ENCODE results near the gene TLDC2. TPM values are rescaled to one million over a fixed set of nuclear protein-coding genes. Genes with fewer than 3 reads are reported as not detected.
"Not testable (repeated sequence)": the region's sequence is repeated elsewhere in the genome, so short reads cannot be mapped to it uniquely, and the experiment has no call there.

Gene TLDC2
- total RNA-seq, 1 donor from 2014 or later = not detected

DNA sequence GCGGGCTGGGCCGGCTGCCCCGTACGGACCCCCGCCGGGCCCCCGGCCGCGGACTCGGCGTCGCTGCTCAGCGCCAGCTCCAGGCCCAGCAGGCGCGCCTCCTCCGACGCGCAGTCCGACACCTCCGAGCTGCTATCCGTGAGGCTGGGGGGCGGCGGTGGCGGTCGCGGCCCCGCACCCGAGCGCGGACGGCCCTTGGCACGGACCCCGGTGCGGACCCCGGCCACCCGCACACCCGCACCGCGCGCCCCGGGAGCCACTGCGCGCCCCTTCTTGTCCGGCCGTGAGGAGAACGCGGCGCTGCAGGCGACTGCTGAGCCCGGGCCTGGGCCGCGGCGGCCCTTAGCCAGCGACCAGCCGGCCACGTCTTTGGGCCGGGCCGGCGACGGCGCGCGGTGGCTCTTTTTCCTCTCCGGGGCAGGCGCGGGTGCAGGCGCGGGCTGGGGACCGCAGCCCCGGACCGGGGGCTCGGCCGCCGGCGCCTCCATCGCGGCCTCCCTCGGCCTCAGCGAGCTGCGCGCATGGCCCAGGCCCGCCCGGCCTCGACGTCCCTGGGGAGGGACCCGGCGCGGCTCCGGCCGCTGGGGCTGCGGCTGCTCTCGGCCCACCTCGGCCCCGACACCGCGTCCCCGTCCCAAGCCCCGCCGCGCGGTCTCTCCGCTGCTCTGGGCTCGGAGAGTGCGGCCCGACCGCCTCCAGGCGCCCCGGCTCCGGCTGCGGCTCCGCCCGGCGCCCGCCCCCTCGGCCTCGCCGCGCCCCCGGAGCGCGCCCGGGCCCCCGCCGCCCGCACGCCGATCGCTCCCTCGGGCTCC, 12.9 kb upstream of the TLDC2 start:
- ATAC-seq = no peak
- intact Hi-C loops (cut with DNase I) = loop anchor here (2.0 to 10.0 kb wide), 4 partner anchors 32 to 258 kb away; partner anchors contain the start of gene RAB5IF
- DNase-seq (ENCODE audit: missing footprints) = peak; percentile 78

DNA sequence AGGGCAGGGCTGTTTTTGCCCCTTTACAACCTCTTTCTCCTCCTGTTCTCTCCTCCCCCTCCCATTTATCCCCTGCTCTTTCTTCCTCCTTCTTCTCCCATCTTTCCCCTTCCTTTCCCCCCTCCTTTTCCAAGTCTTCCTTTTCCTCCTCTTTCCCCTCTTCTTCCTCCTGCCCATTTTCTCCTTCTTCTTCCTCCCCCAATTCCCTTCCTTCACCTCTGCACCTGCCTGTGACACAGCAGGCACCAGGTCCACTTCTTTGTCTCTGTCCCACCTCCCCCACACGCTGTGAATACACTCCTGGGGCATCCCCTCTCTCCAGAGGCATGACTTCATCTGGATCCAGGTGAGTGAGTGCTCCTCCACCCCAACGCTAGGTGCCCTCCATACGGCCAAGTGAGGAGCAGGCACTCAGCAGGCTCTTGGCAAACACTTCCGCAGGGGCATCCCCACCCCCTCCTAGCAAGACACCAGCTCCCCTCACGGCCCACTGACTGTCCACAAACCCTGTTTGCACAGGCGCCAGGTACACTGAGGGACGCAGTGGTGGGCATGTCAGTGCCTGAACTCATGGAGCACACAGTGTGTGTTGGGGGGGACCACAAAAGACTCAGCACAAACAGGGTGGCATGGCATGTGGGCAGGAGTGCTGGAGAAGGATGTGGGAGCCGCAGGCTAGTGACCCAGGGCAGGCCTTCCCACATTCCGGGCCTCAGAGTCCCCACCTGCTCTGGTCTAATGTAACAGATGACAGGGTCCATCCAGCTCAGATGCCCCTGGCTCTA, 10.7 kb upstream of the TLDC2 start:
- DNase-seq (ENCODE audit: missing footprints) = no peak
- intact Hi-C loops (cut with DNase I) = loop anchor here (10.0 kb wide), 1 partner anchor 260 kb away; the partner anchor contains the start of gene RAB5IF
- no peak for ATAC-seq

DNA sequence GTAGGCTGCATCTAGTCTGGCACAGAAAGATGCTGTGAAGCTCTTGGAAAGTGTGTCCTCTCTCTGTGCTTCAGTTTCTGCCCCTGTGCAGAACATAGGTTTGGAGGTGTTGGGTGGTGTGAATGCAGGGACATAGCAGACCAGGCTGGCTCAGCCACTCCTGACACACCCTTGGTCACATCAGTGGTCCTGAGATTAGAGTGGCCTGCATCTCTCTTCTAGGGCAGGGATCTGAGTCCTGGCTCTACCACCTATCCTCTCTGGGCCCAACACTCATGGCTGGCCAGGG, 10.1 kb upstream of the TLDC2 start:
- no peak for DNase-seq (ENCODE audit: missing footprints)
- intact Hi-C loops (cut with DNase I) = loop anchor here (10.0 kb wide), 1 partner anchor 261 kb away; the partner anchor contains the start of gene RAB5IF
- no peak for ATAC-seq

DNA sequence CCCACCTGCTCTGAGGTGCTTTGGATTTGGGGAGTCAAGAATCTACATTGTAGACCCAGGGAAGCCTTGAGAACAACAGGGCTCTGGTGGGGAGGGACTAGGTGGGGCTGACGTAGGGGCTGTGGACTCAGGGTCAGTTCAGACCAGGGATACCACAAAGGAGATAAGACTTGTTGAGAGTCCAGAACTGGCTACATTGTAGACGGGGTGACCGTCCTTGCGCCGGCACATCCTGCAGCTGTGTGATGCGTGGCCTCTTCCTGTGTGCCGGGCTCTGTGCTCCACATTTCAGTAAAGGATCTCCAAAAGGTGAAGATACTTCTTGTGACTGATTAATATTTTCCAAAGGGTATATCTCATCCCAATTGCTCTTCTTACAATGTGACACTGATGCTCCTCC, 9.8 kb upstream of the TLDC2 start:
- intact Hi-C loops (cut with DNase I) = loop anchor here (10.0 kb wide), 1 partner anchor 261 kb away; the partner anchor contains the start of gene RAB5IF
- ATAC-seq = no peak
- no peak for DNase-seq (ENCODE audit: missing footprints)

DNA sequence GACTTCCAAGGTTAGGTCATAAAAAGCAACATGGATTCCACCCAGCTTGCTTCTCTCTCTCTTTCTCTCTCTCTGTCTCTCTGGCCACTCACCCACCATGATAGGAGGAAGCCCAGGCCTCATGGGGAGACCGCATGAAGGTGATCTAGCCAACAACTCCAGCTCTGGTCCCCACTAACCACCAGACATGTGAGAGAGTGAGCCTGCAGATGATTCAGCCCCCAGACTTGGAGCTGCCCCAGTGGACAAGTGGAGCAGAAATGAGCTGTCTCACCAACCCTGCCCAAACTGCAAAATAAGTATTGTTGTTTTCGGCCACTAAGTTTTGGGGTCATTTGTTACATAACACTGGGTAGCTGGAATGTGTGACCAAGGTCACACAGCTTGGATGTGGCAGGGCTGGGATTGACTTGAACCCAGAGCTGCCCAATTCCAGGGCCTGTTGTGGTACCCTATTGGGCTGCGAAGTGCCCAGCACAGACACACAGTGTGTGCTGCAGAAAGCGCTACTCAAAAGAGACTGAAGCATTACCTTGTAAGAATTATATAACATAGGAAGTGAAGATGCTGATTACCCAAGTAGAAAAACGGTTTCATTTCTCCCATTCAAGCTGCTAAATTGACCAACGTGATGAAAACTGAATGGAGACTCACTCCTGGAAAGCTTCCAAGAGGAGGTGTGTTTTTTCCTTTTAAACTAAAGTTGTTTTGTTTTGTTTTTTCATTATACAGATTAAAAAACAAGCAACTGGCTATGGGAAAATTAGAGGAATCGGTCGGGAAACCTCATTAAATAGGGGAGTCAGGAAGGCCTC, 9.1 kb upstream of the TLDC2 start:
- intact Hi-C loops (cut with DNase I) = loop anchor here (10.0 kb wide), 1 partner anchor 262 kb away; the partner anchor contains the start of gene RAB5IF
- no peak for DNase-seq (ENCODE audit: missing footprints)
- ATAC-seq = no peak

DNA sequence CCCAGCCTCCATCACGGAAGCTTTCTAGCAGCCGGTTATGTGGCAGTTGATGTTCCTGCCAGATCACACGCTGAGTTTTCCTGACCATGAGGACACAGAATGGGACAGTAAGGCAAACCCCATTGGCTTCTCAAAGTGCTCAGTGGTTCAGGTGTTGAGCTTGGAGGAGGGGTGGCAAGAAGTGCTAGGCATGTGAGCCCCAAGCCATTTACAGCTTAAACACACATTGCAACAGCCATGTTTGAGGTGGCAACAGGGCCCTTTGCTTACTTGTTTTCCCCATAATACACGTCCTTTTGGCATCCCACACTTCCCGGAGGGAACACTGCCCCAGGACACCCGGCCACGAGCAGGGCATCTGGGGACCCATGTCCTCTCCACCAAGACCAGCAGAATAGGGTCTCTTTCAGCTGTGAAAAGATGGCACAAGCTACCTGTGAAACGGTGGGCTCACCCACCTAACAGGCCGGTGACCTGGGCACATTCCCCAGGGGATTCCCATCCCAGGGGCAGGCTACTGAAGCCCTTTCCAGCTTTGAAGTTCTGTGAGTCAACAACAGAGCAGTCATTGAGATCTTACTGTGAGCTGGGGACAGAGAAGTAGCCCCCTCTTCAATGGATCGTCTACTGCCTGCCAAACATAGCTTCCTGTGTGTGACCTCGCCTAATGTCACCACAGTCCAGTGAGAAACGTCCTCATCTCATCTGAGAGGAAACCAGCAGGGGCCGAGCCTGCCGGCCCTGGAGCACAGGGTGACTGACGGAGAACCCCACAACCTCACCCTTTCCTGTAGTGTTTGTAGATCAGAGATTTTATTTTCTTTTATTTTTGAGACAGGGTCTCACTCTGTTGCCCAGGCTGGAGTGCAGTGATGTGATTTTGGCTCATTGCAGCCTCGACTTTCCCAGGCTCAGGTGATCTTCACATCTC, 4.0 kb upstream of the TLDC2 start:
- intact Hi-C loops (cut with DNase I) = no loop called here
- ATAC-seq (no peak), DNase-seq (ENCODE audit: missing footprints) (no peak)

DNA sequence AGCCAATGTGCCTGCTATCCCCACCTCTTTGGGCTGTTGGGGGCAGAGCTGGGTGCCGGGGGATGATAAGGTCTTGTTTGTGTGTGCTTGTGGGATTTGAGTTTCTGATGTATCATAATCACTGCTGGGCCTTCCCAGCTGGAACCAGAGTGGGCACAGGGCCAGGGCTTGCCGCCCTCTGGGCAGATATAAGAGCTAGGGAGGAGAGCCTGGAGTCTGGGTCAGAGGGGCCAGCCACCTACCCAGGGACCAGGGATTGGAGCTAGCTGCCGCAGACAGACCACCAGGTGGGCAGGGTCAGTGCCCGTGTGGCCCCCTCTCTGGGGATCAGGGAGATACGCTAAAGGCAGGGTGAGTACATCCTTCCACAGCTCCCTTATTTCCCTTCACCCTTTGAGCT, 3.1 kb upstream of the TLDC2 start:
- ATAC-seq (peak; percentile 13), DNase-seq (ENCODE audit: missing footprints) (no peak)
- intact Hi-C loops (cut with DNase I) = no loop called here

DNA sequence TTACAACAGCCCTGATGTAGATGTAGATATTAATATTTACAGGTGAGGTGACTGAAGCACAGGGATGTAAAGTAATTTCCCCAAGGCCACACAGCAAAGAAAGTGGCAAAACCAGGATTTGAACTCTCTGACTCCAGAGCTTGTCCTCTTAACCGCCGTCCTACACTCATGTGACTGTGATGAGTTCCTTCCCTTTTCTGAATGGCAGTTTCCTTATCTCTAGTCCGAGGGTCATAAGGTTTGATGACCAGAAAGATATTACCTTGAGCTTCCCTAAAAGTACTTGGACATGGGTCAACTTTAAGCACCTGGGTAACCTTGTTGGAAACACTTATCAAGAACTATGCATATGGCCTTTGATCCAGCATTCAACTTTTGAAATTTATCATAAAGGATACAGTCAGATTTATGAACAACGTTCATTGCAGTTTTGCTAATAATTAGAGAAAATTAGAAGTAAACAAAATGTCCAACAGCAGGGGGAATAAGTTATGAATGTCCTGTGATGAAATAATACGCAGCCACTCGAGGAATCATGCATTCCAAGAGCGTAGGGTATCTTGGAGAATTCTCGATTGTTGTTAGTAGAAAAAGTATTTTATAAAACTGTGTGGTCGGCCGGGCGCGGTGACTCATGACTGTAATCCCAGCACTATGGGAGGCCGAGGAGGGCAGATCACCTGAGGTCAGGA, 2.3 kb upstream of the TLDC2 start:
- no peak for DNase-seq (ENCODE audit: missing footprints)
- no peak for ATAC-seq
- intact Hi-C loops (cut with DNase I) = no loop called here

DNA sequence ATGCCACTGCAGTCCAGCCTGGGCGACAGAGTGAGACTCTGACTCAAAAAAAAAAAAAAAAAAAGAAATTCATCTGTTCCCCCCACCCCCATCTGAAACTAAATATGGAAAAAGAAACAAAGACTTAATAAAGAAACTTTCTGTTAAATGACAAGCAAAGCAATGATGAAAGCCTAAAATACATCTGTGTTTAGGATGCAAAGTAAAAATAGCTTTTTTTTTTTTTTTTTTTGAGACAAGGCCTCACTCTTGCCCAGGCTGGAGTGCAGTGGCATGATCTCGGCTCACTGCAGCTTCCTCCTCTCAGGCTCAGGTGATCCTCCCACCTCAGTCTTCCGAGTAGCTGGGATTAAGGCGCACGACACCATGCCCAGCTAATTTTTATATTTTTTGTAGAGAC, 845 bp upstream of the TLDC2 start:
- DNase-seq (ENCODE audit: missing footprints); ATAC-seq; intact Hi-C loops (cut with DNase I): not testable (repeated sequence)

DNA sequence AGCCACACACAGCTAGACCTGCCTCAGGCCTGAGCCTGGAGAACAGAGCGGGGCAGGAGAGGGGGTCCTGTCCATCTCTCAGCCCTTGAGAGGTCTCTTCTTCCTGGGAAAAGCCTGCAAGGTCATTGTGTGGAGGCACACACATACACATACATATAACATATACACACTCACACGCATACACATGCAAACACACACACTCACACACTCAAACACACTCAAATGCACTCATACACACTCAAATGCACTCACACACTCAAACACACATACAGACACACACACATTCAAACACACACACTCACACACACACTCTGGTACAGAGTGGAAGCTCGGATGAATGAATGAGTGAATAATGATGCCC, 515 bp downstream of the TLDC2 start:
- intact Hi-C loops (cut with DNase I) = no loop called here
- ATAC-seq (no peak), DNase-seq (ENCODE audit: missing footprints) (no peak)

DNA sequence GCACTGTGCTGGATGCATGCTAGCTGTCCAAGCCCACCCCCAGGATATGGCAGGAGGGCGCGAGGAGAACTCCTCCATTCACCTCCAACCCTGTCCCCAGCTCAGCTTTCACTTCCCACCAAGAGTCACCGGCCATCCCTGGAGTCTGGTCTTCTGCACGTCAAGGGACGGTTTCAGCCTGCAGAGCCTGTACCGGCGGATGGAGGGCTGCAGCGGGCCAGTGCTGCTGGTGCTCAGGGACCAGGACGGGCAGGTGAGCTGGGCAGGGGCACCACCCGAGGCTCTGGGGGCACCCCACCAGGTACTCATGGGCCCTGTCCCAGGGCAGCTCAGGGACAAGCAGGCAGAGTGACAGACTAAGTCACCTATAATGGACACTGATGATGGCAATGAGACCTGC, 3.0 kb downstream of the TLDC2 start:
- DNase-seq (ENCODE audit: missing footprints) (no peak), ATAC-seq (no peak)
- intact Hi-C loops (cut with DNase I) = no loop called here

DNA sequence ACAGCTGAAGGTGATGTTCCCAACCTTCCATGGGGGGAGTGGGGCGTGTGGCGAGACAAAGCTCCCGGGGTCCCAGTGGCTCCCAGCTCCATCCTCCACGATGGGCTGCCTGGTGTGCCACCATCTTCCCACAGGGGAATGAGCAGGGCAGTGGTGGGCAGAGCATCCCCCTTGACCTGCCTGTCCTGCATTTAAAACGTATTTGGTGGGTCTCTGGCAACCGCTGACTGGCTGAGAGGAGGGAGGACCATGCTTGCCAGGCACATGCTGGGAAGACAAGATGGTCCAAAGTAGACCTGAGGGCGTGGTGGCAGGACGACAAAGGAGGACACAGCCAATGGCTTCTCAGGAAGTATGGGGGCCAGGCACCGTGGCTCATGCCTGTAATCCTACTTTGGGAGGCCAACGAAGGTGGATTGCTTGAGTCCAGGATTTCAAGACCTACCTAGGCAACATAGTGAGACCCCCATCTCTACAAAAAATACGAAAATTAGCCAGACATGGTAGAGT, 4.9 kb downstream of the TLDC2 start:
- DNase-seq (ENCODE audit: missing footprints) (no peak), ATAC-seq (no peak)
- intact Hi-C loops (cut with DNase I) = no loop called here

DNA sequence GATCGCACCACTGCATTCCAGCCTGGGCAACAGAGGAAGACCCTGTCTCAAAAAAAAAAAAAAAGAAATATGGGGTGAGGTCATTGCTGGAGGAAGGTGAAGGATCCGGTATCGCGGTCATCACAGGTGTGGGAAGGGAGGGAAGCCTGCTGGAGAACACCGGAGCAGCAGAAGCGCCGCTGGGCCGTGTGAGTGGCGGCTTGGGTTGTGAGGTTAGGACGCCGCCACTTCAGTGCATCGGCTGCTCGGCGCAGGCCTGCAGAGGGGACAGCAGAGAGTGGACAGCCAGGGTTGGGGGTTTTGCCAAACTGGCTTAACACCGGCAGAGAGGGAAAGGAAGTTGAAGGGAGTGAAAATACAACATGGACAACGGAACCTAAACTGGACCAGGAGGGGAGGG, 5.4 kb downstream of the TLDC2 start:
- ATAC-seq = no peak
- DNase-seq (ENCODE audit: missing footprints) = no peak
- intact Hi-C loops (cut with DNase I) = no loop called here

DNA sequence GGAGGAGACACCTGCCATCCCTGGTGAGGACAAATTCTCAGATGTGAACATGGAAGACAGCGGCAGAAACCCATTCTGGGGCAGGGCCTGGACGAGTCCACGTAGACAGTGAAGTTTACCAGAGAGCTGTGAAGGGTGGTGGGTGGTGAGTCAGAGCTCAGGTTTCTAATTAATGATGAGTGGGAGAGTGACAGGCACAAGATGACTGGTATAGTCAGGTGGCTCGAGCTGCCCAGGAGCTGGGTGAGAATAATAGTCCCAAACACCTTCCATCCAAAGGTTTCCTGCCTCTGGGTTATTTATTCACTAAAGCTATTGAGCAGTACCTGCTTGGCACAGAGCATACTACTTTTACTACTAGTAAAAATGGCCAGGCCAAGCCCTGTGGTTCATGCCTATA, 6.0 kb downstream of the TLDC2 start:
- intact Hi-C loops (cut with DNase I) = no loop called here
- ATAC-seq (no peak), DNase-seq (ENCODE audit: missing footprints) (no peak)

DNA sequence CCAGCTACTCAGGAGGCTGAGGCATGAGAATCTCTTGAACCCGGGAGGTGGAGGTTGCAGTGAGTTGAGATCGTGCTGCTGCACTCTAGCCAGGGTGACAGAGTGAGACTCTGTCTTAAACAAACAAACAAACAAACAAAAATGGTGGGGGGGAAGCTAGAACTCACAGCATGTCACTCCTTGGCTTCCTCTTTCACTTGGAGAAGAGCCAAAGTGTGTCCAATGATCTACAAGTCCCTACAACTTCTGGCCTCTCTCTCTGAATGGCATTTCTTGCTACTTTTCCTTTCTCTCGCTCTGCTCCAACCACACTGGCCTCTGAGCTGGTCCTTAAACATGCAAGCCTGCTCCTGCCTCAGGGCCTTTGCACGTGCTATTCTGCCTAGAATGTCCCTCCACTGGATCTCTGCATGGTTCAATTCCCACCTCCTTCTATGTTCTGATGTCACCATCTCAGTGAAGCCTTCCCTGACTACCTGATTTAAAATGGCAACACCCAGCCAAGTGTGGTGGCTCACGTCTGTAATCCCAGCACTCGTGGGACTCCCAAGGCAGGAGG, 8.1 kb downstream of the TLDC2 start:
- intact Hi-C loops (cut with DNase I) = no loop called here
- ATAC-seq (no peak), DNase-seq (ENCODE audit: missing footprints) (no peak)

DNA sequence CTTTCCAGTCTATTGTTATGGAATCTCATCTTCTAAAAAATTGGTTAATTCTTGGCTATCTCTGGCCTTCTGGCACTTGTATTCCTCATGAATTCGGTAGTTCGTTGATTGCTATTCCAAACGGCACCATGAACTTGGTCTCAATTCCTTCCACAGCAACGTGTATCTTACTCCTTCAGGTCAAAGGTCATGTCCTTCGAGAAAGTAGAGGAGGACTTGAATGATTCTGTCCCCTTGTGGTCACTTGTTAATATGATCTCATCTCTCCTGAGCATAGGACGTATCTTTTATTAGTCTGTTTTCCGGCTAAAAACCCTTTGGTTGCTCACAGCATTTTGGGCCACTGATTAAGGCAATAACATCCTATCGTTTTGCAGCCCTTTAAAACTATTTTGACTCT, 9.4 kb downstream of the TLDC2 start:
- ATAC-seq (no peak), DNase-seq (ENCODE audit: missing footprints) (no peak)
- intact Hi-C loops (cut with DNase I) = loop anchor here (5.0 kb wide), 1 partner anchor 273 kb away; no protein-coding TSS in a partner anchor
